Activated CD8-positive, alpha-beta memory T cell treated with anti-CD3 and anti-CD28 coated beads, Interleukin-2, amount 50 U/mL, for 24 hours (primary cell): ENCODE measurements around the gene TRAPPC1.

Experiments
- DNase-seq: peaks from one replicate; pipeline ENCODE4 v3.0.0-alpha.2; 2020; ENCODE audit errors: extremely low read depth

Gene TRAPPC1

GRCh38 chr17:7903154-7904103, 28.3 kb downstream of the TRAPPC1 start:
- no peak for DNase-seq

DNA sequence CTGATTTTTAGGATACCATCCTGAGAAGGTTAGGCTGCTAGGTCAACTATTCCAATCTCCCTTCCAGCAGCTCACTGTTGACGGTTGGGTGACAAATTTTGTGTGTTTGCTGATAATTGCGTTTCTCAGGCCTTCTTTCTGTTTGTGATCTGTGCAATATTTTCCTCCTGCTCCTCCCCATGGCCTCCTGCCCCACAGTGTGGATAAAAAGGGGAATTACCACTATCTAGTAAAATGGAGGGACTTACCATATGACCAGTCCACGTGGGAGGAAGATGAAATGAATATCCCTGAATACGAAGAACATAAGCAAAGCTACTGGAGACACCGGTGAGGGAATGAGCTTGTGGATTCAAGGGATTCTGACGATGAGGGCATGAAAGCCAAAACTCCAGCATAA, 34.0 kb downstream of the TRAPPC1 start:
- DNase-seq, result no peak

DNA sequence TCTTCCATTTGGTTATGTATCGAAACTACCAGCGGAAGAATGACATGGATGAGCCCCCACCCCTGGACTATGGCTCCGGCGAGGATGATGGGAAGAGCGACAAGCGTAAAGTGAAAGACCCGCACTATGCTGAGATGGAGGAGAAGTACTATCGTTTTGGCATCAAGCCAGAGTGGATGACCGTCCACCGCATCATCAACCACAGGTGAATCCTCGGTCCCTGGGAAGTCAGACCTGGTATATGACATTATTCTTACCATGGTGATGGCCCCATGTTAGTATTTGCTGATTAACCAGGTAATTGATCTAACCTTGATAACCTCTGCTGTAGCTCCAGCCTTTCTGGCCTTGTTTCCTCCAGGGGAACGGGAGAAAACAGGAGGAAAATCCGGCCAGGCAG, 34.7 kb downstream of the TRAPPC1 start:
- DNase-seq, result no peak

DNA sequence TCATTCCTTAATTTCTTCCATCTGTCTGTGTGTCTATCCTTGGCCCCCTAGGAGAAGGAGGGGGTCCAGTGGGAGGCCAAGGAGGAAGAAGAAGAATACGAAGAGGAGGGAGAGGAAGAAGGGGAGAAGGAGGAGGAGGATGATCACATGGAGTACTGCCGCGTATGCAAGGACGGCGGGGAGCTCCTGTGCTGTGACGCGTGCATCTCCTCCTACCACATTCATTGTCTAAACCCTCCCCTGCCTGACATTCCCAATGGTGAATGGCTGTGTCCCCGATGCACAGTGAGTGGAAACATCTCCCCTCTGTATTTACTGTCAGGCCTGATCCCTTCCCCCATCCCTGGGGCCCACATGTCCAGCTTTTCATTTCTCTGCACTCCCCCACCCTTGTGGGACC, 36.9 kb downstream of the TRAPPC1 start:
- DNase-seq, result no peak

DNA sequence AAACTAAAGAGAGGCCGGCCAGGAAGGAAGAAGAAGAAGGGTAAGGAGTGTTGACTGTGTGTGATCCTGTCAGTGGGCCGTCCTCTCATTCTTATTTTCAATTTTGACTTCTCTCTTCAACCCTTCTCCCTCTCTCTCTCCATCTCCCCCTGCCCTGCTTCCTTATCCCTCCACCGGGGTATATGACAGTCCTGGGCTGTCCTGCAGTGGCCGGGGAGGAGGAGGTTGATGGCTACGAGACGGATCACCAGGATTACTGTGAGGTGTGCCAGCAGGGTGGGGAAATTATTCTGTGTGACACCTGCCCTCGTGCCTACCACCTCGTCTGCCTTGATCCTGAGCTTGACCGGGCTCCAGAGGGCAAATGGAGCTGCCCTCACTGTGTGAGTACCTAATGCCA, 37.5 kb downstream of the TRAPPC1 start:
- no peak for DNase-seq

DNA sequence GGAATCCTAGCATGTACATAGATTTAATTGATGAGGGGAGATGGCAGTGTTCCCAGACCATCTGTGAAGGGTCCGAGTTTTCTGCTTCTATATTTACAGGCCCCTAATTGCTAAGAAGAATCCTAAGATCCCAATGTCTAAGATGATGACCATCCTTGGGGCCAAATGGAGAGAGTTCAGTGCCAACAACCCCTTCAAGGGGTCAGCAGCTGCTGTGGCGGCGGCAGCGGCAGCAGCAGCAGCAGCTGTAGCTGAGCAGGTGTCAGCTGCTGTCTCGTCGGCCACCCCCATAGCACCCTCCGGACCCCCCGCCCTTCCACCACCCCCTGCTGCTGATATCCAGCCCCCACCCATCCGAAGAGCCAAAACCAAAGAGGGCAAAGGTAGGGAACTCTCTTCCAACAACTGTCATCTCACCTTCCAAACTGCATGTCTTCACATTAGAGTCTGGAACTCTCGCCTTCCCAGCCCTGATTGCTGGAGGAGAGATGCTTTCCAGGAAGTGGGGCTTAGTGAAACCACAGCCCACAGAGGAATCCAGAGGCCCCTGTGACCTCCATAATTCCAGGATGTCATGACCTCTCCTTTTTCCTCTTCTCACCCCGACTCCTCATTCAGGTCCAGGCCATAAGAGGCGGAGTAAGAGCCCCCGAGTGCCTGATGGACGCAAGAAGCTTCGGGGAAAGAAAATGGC, 38.4 kb downstream of the TRAPPC1 start:
- DNase-seq, result no peak

DNA sequence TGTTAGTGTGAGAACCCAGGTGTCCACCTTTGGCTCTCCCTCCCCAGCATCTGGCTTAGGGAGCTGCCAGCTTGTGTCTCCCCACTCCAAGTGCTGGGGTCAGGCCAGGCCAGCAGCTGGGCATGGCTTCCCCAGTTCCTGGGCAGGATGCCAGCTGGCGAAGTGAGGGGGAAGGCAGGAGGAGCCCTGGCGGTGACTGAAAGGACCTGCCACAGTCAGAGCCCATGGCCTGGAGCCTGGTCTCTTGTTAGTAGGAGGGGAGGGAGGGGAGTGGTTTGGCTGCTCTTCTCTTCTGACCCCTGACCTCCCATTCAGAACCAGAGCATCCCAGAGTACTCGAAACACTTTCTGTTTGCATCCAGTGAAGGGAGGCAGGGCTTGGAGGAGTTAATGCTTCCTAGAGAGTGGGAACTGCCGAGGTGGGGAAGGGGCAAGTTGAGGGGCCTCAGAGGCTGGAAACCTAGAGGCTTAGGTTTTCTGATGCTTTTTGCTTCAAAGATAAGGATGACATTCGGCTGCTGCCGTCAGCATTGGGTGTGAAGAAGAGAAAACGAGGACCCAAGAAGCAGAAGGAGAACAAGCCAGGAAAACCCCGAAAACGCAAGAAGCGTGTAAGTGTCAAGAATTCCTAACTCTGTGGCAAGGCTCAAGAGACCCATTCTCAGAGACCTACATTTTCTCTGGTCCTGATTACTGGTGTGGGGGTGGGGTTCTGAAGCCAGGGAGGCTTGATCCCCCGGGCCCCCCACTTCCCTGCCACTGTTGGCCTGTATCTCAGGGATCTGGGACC, 42.4 kb downstream of the TRAPPC1 start:
- no peak for DNase-seq

GRCh38 chr17:7888184-7888920, 43.4 kb downstream of the TRAPPC1 start, which contains the start of gene CHD3:
TSS of gene CHD3 (plus strand) at chr17:7888789. CDS start at chr17:7889001, 212 bp downstream.
- DNase-seq, result no peak

DNA sequence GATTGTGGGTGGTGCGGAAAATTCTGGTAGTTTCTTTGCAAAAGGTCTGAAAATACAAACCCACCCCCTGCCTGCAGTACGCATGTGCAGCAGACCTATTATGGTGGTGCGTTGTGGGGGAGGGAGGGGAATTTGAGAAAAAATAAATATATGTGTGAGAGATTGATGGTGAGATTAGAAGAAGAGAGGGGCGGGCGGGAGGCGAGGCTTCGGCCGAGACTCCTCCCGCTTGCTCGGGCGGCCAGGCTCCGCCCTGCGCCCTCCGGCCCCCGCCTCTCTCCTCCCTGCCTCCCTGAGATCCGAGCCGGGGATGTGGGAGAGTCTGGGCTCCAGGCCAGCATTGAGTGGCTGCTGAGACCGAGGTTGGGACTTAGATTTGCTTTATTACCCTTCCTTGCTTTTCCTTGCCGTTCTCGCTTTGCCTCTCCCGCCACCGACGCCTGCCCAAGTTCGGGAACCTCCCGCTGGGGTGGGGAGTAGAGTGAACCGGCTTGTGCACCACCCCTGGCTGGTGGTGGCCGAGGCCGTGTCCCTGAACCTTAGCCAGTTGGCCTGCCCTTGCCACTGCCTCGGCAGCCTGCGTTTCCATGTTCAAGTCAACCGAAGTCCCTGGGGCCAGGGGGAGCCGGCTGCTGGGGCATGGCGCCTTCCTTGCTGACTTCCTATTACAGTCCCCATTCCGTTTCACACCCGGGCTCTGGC, 44.1 kb downstream of the TRAPPC1 start:
- peak; percentile 79 for DNase-seq

- no peak for DNase-seq
Observed at GRCh38 chr17:7887038-7887481, 44.7 kb downstream of the TRAPPC1 start.

- no peak for DNase-seq
Observed at GRCh38 chr17:7886227-7887037, 45.3 kb downstream of the TRAPPC1 start.

GRCh38 chr17:7885367-7886226, 46.1 kb downstream of the TRAPPC1 start:
- DNase-seq, result no peak

- no peak for DNase-seq
Observed at GRCh38 chr17:7884581-7885366, 47.0 kb downstream of the TRAPPC1 start.

GRCh38 chr17:7883781-7884386, 47.9 kb downstream of the TRAPPC1 start:
- no peak for DNase-seq

- no peak for DNase-seq
Observed at GRCh38 chr17:7882629-7883028, 49.1 kb downstream of the TRAPPC1 start.

- no peak for DNase-seq
Observed at GRCh38 chr17:7882068-7882467, 49.7 kb downstream of the TRAPPC1 start.

DNA sequence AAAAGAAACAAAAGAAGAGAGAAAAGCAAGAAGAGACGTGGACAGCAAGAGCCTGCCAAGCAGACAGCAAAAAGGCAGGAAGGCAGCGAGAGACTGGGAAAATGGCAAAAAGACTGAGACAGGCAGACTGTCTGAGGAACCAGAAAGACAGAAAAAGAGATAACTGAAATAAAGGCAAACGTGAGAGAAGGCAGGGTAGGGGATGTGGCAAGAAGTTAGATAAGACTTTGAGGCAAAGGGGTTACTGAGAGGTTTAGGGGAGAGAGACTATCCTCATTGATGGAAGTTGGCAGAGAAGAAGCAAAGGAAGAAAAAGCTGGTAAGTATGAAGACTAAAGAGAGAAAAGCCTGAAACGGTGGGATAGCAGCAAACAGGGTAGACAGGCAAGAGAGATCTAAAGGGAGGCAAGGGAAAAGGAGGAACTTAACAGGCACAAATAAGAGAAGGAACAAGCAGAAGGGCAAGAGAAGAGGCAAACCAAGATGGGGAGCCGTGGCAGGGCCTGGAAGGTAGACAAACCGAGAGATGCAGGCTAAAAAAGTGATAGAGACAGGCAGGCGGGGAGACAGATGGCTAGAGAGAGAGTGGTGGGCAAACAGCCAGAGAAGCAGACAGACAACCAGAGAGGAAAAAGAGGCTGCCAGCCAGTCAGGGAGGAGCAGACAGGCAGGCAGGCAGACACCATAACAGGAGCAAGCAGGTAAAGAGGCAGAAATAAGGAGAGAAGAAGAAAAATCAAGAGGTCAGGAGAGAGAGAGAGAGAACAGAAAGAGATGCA, 50.3 kb downstream of the TRAPPC1 start:
- DNase-seq, result no peak
